Spleen (tissue), 7 donors: Measurements from ENCODE around the gene MEGF9.

Experiments
- POLR2AphosphoS5 ChIP-seq, 3 donors: sonication (generic); formaldehyde crosslinking; IDR thresholded peaks; one replicate each; pipeline ENCODE4 v1.5.1; 2017; ENCODE audit warnings: antibody characterized with exemption in 3 of 3
- TF ChIP-seq, protein P1 (sequence below), 11 experiments: fragments of 200-600 bp in 7 of 11; fragments of 450-650 bp in 4 of 11; sonication (generic) in 4 of 11; IDR thresholded peaks in 8 of 11; conservative IDR thresholded peaks in 3 of 11; 1 replicate in 7 of 11; 2 replicates in 4 of 11; pipeline versions ENCODE4 v1.4.0 to v1.8.0; 2016 to 2021; ENCODE audit warnings: antibody characterized with exemption in 11 of 11, inconsistent platforms in 4 of 11, mild to moderate bottlenecking in 1 of 11
- donor health status: DM: no; HTN: no; CAD: no; lungs with moderate emphysema.
- donor health status: DM: no; HTN: no; CAD: no.
- donor health status: DM: no; HTN: no; CAD: no.

DNA sequence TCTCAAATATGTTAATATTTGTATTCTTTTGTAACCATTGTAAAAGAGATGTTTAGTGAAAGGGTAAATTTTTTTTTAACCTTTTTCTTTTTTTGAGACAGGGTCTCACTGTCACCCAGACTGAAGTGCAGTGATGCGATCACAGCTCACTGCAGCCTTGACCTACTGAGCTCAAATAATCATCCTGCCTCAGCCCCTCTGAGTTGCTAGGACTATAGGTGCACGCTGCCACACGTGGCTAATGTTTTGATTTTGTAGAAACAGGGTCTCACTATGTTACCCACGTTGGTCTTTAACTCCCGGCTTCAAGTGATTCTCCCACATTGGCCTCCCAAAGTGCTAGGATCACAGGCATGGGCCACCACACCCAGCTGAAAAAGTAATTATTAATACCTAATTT lies 76.4 kb downstream of the MEGF9 start:
- TF ChIP-seq, protein P1, sequence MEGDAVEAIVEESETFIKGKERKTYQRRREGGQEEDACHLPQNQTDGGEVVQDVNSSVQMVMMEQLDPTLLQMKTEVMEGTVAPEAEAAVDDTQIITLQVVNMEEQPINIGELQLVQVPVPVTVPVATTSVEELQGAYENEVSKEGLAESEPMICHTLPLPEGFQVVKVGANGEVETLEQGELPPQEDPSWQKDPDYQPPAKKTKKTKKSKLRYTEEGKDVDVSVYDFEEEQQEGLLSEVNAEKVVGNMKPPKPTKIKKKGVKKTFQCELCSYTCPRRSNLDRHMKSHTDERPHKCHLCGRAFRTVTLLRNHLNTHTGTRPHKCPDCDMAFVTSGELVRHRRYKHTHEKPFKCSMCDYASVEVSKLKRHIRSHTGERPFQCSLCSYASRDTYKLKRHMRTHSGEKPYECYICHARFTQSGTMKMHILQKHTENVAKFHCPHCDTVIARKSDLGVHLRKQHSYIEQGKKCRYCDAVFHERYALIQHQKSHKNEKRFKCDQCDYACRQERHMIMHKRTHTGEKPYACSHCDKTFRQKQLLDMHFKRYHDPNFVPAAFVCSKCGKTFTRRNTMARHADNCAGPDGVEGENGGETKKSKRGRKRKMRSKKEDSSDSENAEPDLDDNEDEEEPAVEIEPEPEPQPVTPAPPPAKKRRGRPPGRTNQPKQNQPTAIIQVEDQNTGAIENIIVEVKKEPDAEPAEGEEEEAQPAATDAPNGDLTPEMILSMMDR (IDR thresholded peaks at IDR 0.05 in 8 of 11, conservative IDR thresholded peaks at IDR 0.05 in 3 of 11), result no peak
- no peak for TF ChIP-seq POLR2AphosphoS5 (IDR thresholded peaks at IDR 0.05)
